ENCODE measurements around the gene CD9. TPM values are rescaled to one million over a fixed set of nuclear protein-coding genes. Genes with fewer than 3 reads are reported as not detected.

The CD9 gene
- total and polyA plus RNA-seq, 2 of the 8 experiments (the other 6 are each of a cell fraction or from before 2014, with no cell fraction given): 168 to 319 TPM

DNA sequence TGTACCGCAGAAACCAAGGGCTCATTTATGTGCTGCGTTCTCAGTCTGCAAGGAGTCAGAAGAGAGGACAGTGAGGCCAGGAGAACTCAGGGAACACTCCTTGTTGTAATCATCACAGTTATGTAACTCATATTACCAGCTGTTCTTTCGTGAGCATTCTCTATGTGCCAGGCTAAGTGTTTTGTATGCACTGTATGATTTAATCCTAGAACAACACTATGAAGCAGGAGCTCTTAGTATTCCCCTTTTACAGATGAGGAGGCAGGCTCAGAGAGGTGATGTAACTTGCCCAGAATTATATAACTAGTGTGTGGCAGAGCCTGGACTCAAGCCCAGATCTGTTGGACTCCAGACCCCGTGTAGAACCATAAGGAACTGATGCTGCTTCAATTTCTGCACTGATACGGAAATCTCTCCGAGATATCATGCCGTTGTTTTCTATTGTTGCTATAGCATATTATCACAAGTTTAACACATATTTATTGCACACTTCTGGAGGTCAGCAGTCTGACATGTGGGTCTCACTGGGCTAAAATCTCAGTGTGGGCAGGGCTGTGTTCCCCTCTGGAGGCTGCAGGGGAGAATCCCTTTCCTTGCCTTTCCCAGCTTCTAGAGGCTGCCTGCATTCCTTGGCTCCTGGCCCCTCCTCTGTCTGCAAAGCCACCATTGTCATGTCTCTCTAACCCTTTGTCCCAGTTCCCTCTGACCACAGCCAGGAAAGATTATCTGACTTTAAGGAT, 16.3 kb upstream of the CD9 start (continued):
- no peak for TF ChIP-seq TBP (IDR thresholded peaks at IDR 0.05; ENCODE audit: low read depth, low read length)
- TF ChIP-seq KDM4A (IDR thresholded peaks at IDR 0.05; ENCODE audit: low read depth, low read length, severe bottlenecking): no peak

Measured in H1 (cell line).